PC-9 (cell line): Measurements from ENCODE around the gene CCDC106. TPM values are rescaled to one million over a fixed set of nuclear protein-coding genes. Genes with fewer than 3 reads are reported as not detected.

Experiments
- BruUV-seq: library from RNA; stranded (reverse); fragments of 400-500 nt; replicated peaks from 2 replicates; lab custom pipeline; 2021; lab: Mats Ljungman, UMichigan
- CTCF ChIA-PET: fragments of 300-600 bp; sonication (Branson Sonifier 250); formaldehyde crosslinking; loops from one replicate; lab custom pipeline; 2022; ENCODE audit warnings: antibody characterized with exemption; lab: Charles Lee
- POLR2A ChIA-PET: fragments of 300-600 bp; sonication (Branson Sonifier 250); formaldehyde crosslinking; loops from one replicate; lab custom pipeline; 2022; ENCODE audit warnings: antibody characterized with exemption; ENCODE audit not compliant: unreplicated experiment; lab: Charles Lee
- DNase-seq, 2 experiments: peaks; one replicate each; pipeline versions ENCODE4 v3.0.0 to v3.0.0-alpha.2; 2015 to 2022; ENCODE audit warnings: mixed read lengths in 1 of 2
- H2AFZ ChIP-seq: fragments of 200-600 bp; sonication (generic); 2 replicates; pipeline ENCODE4 v1.8.1; 2017; ENCODE audit warnings: antibody characterized with exemption
- H3F3A ChIP-seq: fragments of 200-600 bp; sonication (generic); 2 replicates; pipeline ENCODE4 v1.8.1; 2017; ENCODE audit warnings: antibody characterized with exemption, mild to moderate bottlenecking, low read depth; ENCODE audit not compliant: insufficient read depth
- H3K27ac ChIP-seq: fragments of 200-600 bp; sonication (generic); 2 replicates; pipeline ENCODE4 v1.6.1; 2016; ENCODE audit warnings: mixed run types
- H3K27me3 ChIP-seq: fragments of 200-600 bp; sonication (generic); 2 replicates; pipeline ENCODE4 v1.6.1; 2016; ENCODE audit warnings: low read depth, mixed run types; ENCODE audit not compliant: insufficient read depth
- H3K36me3 ChIP-seq: fragments of 200-600 bp; sonication (generic); 2 replicates; pipeline ENCODE4 v1.6.1; 2016; ENCODE audit warnings: low read depth, mixed run types
- H3K4me1 ChIP-seq: fragments of 200-600 bp; sonication (generic); replicated peaks from 2 replicates; pipeline ENCODE4 v1.6.1; 2016; ENCODE audit warnings: mixed run types; ENCODE audit not compliant: insufficient read depth
- H3K4me2 ChIP-seq: fragments of 200-600 bp; sonication (generic); 2 replicates; pipeline ENCODE4 v1.6.1; 2017; ENCODE audit warnings: mixed run types
- H3K4me3 ChIP-seq: fragments of 200-600 bp; sonication (generic); 2 replicates; pipeline ENCODE4 v1.6.1; 2016; ENCODE audit warnings: mixed run types
- H3K79me2 ChIP-seq: fragments of 200-600 bp; sonication (generic); 2 replicates; pipeline ENCODE4 v1.6.1; 2017; ENCODE audit warnings: low read depth, mixed run types
- H3K9me2 ChIP-seq: fragments of 200-600 bp; sonication (generic); 2 replicates; pipeline ENCODE4 v1.8.1; 2017; ENCODE audit warnings: mild to moderate bottlenecking; ENCODE audit not compliant: insufficient read depth
- H3K9me3 ChIP-seq: fragments of 200-600 bp; sonication (generic); 2 replicates; pipeline ENCODE4 v1.8.1; 2016; ENCODE audit warnings: low read depth; ENCODE audit not compliant: insufficient read depth
- H4K20me1 ChIP-seq: fragments of 200-600 bp; sonication (generic); 2 replicates; pipeline ENCODE4 v1.8.1; 2017; ENCODE audit not compliant: insufficient read depth
- CTCF ChIP-seq: fragments of 200-600 bp; sonication (generic); conservative IDR thresholded peaks from 2 replicates; pipeline ENCODE4 v1.6.1; 2017; ENCODE audit warnings: mixed run types, antibody characterized with exemption, mild to moderate bottlenecking, moderate library complexity
- EZH2 ChIP-seq: fragments of 200-600 bp; sonication (generic); IDR thresholded peaks from 2 replicates; pipeline ENCODE4 v1.8.0; 2017; ENCODE audit warnings: antibody characterized with exemption, low read depth
- intact Hi-C: fragments of 100-400 bp; cut with micrococcal nuclease; formaldehyde crosslinking; loops from one replicate; pipeline ENCODE4 v1.10.0; 2022; ENCODE audit not compliant: unreplicated experiment
- total RNA-seq: library from RNA; stranded (reverse); gene quantifications from 2 replicates; pipeline ENCODE4 v1.2.3, GENCODE V29; 2021

The CCDC106 gene
- total RNA-seq, 1 experiment from 2014 or later, result 3.2 TPM

- H3K9me3 ChIP-seq, result no peaks in the 10 kb centered on the region
- peaks cover 93% of the 10 kb centered on the region for H4K20me1 ChIP-seq
- no peak overlapping the region for H2AFZ ChIP-seq
- DNase-seq, result no peak
- H3K4me2 ChIP-seq, result peak overlapping the region; percentile 51
- peak overlapping the region; percentile 33; the same call in 1 of the 2 replicates for H3K27ac ChIP-seq
- no peak for TF ChIP-seq CTCF
- TF ChIP-seq EZH2, result no peak
- no TSS peak for BruUV-seq
- H3K4me1 ChIP-seq, result peaks cover 54% of the 10 kb centered on the region
- H3K4me3 ChIP-seq, result no peak overlapping the region
- ChIA-PET CTCF (interaction anchor here (0.6 to 1.3 kb wide), 2 partner anchors 8 to 13 kb away, joined by 5 to 8 read pairs; partner anchors contain the start of gene U2AF2), POLR2A (interaction anchor here (0.6 to 1.0 kb wide), 2 partner anchors 13 to 1219 kb away, joined by 11 to 13 read pairs; partner anchors contain the start of gene LENG8)
- no peaks in the 10 kb centered on the region for H3K9me2 ChIP-seq
- intact Hi-C loops, result no loop called here
- peaks cover 98% of the 10 kb centered on the region for H3K79me2 ChIP-seq
- peaks cover 89% of the 10 kb centered on the region for H3F3A ChIP-seq
- peaks cover 54% of the 10 kb centered on the region for H3K36me3 ChIP-seq
- no peaks in the 10 kb centered on the region for H3K27me3 ChIP-seq
These were observed 19.5 kb downstream of the CCDC106 start for GRCh38 chr19:55667511-55667910.

DNA sequence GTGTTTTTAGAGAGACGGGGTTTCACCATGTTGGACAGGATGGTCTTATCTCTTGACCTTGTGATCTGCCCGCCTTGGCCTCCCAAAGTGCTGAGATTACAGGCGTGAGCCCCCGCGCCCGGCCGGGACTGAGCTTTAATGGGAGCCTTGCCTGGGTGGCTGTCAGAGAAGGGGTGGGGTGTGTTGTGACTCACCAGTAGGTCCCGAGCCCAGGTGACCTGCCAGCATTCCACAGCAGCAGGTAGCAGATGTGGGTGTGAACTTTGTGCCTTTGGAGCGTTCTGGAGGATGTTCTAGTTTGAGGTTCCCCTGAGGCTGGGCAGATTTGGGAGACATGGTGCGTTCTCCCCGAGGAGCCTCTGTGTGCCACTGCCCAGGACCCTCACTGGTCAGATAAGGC, 19.9 kb downstream of the CCDC106 start:
- peaks cover 98% of the 10 kb centered on the region for H3K79me2 ChIP-seq
- peaks cover 89% of the 10 kb centered on the region for H3F3A ChIP-seq
- H3K4me1 ChIP-seq, result peaks cover 56% of the 10 kb centered on the region
- BruUV-seq, result no TSS peak
- peak; percentile 83 to 85 for DNase-seq
- H3K4me3 ChIP-seq, result no peak overlapping the region
- ChIA-PET POLR2A (interaction anchor here (0.6 to 1.0 kb wide), 2 partner anchors 14 to 1219 kb away, joined by 11 to 13 read pairs; partner anchors contain the start of gene LENG8), CTCF (interaction anchor here (1.3 kb wide), 1 partner anchor 13 kb away, joined by 8 read pairs; the partner anchor contains the start of gene U2AF2)
- H3K4me2 ChIP-seq, result peak overlapping the region; percentile 51
- H2AFZ ChIP-seq, result no peak overlapping the region
- H3K9me2 ChIP-seq, result no peaks in the 10 kb centered on the region
- no peaks in the 10 kb centered on the region for H3K9me3 ChIP-seq
- H3K36me3 ChIP-seq, result peaks cover 52% of the 10 kb centered on the region
- no peak for TF ChIP-seq EZH2
- no peak for TF ChIP-seq CTCF
- no peaks in the 10 kb centered on the region for H3K27me3 ChIP-seq
- intact Hi-C loops, result no loop called here
- H4K20me1 ChIP-seq, result peaks cover 93% of the 10 kb centered on the region
- no peak overlapping the region for H3K27ac ChIP-seq

DNA sequence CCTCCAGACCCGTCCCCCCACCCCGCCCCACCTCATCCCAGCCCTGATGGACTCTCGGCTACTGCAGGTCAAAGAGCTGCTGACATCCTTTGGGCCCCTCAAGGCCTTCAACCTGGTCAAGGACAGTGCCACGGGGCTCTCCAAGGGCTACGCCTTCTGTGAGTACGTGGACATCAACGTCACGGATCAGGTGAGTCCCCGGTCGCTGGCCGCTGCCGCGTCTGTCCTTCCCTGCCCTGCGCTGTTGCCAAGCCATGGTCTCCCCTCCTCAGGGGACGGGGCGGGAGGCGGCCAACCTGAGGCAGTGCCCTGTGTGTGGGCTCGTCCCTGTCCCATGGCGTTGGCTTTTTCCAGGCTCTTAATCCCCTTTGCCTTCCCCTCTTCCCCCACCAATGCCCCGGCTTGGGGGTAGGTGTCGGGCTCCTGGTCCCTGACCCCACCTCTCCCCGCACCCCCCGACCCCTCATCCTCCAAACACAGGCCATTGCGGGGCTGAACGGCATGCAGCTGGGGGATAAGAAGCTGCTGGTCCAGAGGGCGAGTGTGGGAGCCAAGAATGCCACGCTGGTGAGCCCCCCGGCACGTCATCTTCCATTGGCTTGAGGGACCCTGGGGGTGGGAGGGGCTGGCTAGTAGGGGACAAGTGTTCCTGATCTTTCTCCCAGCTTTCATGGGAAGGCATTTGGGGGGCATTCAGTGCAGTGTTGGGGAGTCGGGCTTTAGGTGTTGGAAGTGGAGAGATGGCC, 20.8 kb downstream of the CCDC106 start:
- Histone ChIP-seq H2AFZ (no peak overlapping the region), H3K36me3 (peaks cover 48% of the 10 kb centered on the region), H3K9me2 (no peaks in the 10 kb centered on the region), H3K4me3 (no peak overlapping the region), H3K79me2 (peaks cover 97% of the 10 kb centered on the region), H4K20me1 (peaks cover 93% of the 10 kb centered on the region), H3K27me3 (no peaks in the 10 kb centered on the region), H3F3A (peaks cover 89% of the 10 kb centered on the region), H3K4me2 (no peak overlapping the region), H3K9me3 (no peaks in the 10 kb centered on the region), H3K27ac (no peak overlapping the region), H3K4me1 (peaks cover 56% of the 10 kb centered on the region)
- CTCF ChIA-PET, result interaction anchor here (1.3 kb wide), 1 partner anchor 14 kb away, joined by 8 read pairs; the partner anchor contains the start of gene U2AF2
- BruUV-seq, result no TSS peak
- POLR2A ChIA-PET, result no interaction called here
- no peak for TF ChIP-seq EZH2
- no peak for TF ChIP-seq CTCF
- no peak for DNase-seq
- intact Hi-C loops, result no loop called here
